Measurements from ENCODE around the gene SAMD1. TPM values are rescaled to one million over a fixed set of nuclear protein-coding genes. Genes with fewer than 3 reads are reported as not detected.

Gene SAMD1
- total RNA-seq, 1 experiment from 2014 or later, result 56.0 TPM

- no TSS peak for BruUV-seq (replicated peaks)
- intact Hi-C loops (cut with micrococcal nuclease; ENCODE audit: unreplicated experiment), result no loop called here
- ChIA-PET POLR2A (ENCODE audit: low non-redundant PET) (no interaction called here), CTCF (no interaction called here)
- Histone ChIP-seq H3K4me3 (ENCODE audit: low read depth, low read length, poor library complexity, severe bottlenecking) (no peak overlapping the region), H3K27me3 (replicated peaks; ENCODE audit: insufficient read depth, low read depth, low read length, poor library complexity) (no peaks in the 10 kb centered on the region), H3K36me3 (ENCODE audit: insufficient read depth, low read length, poor library complexity, severe bottlenecking) (peaks cover 15% of the 10 kb centered on the region), H3K9me3 (ENCODE audit: low read depth, low read length, poor library complexity, severe bottlenecking) (no peaks in the 10 kb centered on the region), H3K4me1 (ENCODE audit: insufficient read depth, low read length, poor library complexity, severe bottlenecking) (peaks cover 6% of the 10 kb centered on the region), H3K27ac (ENCODE audit: low read depth, low read length, poor library complexity, severe bottlenecking) (no peak overlapping the region)
- TF ChIP-seq EZH2 (IDR thresholded peaks at IDR 0.05; ENCODE audit: borderline replicate concordance, low read depth, low read length, poor library complexity, severe bottlenecking) (no peak), CTCF (conservative IDR thresholded peaks at IDR 0.05; ENCODE audit: low read depth, low read length) (no peak)
- DNase-seq (ENCODE audit: low spot score), result no peak
These were observed 32.4 kb upstream of the SAMD1 start for GRCh38 chr19:14122924-14123323.

- CTCF ChIA-PET, result interaction anchor here (0.6 kb wide), 1 partner anchor 1348 kb away, joined by 8 read pairs; no protein-coding TSS in a partner anchor
- POLR2A ChIA-PET (ENCODE audit: low non-redundant PET), result interaction anchor here (0.7 kb wide), 1 partner anchor 84 kb away, joined by 4 read pairs; no protein-coding TSS in a partner anchor
- Histone ChIP-seq H3K27me3 (replicated peaks; ENCODE audit: insufficient read depth, low read depth, low read length, poor library complexity) (no peaks in the 10 kb centered on the region), H3K4me3 (ENCODE audit: low read depth, low read length, poor library complexity, severe bottlenecking) (no peak overlapping the region), H3K9me3 (ENCODE audit: low read depth, low read length, poor library complexity, severe bottlenecking) (no peaks in the 10 kb centered on the region), H3K36me3 (ENCODE audit: insufficient read depth, low read length, poor library complexity, severe bottlenecking) (peaks cover 9% of the 10 kb centered on the region), H3K4me1 (ENCODE audit: insufficient read depth, low read length, poor library complexity, severe bottlenecking) (peaks cover 10% of the 10 kb centered on the region), H3K27ac (ENCODE audit: low read depth, low read length, poor library complexity, severe bottlenecking) (no peak overlapping the region)
- DNase-seq (ENCODE audit: low spot score), result no peak
- BruUV-seq (replicated peaks), result no TSS peak
- no peak for TF ChIP-seq EZH2 (IDR thresholded peaks at IDR 0.05; ENCODE audit: borderline replicate concordance, low read depth, low read length, poor library complexity, severe bottlenecking)
- TF ChIP-seq CTCF (conservative IDR thresholded peaks at IDR 0.05; ENCODE audit: low read depth, low read length), result no peak
- intact Hi-C loops (cut with micrococcal nuclease; ENCODE audit: unreplicated experiment), result no loop called here
These were observed 29.9 kb upstream of the SAMD1 start for GRCh38 chr19:14120497-14120780.

- CTCF ChIA-PET, result no interaction called here
- Histone ChIP-seq H3K27me3 (replicated peaks; ENCODE audit: insufficient read depth, low read depth, low read length, poor library complexity) (no peaks in the 10 kb centered on the region), H3K27ac (ENCODE audit: low read depth, low read length, poor library complexity, severe bottlenecking) (no peak overlapping the region), H3K36me3 (ENCODE audit: insufficient read depth, low read length, poor library complexity, severe bottlenecking) (peaks cover 6% of the 10 kb centered on the region), H3K4me3 (ENCODE audit: low read depth, low read length, poor library complexity, severe bottlenecking) (no peak overlapping the region), H3K9me3 (ENCODE audit: low read depth, low read length, poor library complexity, severe bottlenecking) (no peaks in the 10 kb centered on the region), H3K4me1 (ENCODE audit: insufficient read depth, low read length, poor library complexity, severe bottlenecking) (peaks cover 10% of the 10 kb centered on the region)
- no peak for DNase-seq (ENCODE audit: low spot score)
- BruUV-seq (replicated peaks), result no TSS peak
- no peak for TF ChIP-seq EZH2 (IDR thresholded peaks at IDR 0.05; ENCODE audit: borderline replicate concordance, low read depth, low read length, poor library complexity, severe bottlenecking)
- POLR2A ChIA-PET (ENCODE audit: low non-redundant PET), result interaction anchor here (0.7 kb wide), 1 partner anchor 84 kb away, joined by 4 read pairs; no protein-coding TSS in a partner anchor
- intact Hi-C loops (cut with micrococcal nuclease; ENCODE audit: unreplicated experiment), result no loop called here
These were observed 29.3 kb upstream of the SAMD1 start for GRCh38 chr19:14119644-14120496.
